HepG2 (cell line): ENCODE results near the gene SSH3.

Source experiments
- EZH2 ChIP-seq: conservative IDR thresholded peaks from 2 replicates; pipeline ENCODE4 v1.6.1; 2012; ENCODE audit warnings: mild to moderate bottlenecking, low read depth, low read length, moderate library complexity
- GPN1 ChIP-seq: sonication (generic); formaldehyde crosslinking; IDR thresholded peaks from 2 replicates; pipeline ENCODE4 v1.5.1; 2020; ENCODE audit warnings: missing genetic modification reagents, borderline replicate concordance
- KDM3A ChIP-seq: IDR thresholded peaks from 2 replicates; pipeline ENCODE4 v1.6.1; 2018; ENCODE audit warnings: low read depth, missing compliant biosample characterization
- KDM4B ChIP-seq: sonication (generic); formaldehyde crosslinking; IDR thresholded peaks from 2 replicates; pipeline ENCODE4 v1.4.0; 2020; ENCODE audit warnings: missing genetic modification reagents
- KLF6 ChIP-seq: IDR thresholded peaks from 2 replicates; pipeline ENCODE4 v1.8.0; 2016; ENCODE audit warnings: missing biosample characterization, missing genetic modification reagents
- NFIC ChIP-seq: IDR thresholded peaks from 2 replicates; pipeline ENCODE4 v1.6.1; 2012; ENCODE audit warnings: mild to moderate bottlenecking, low read length, inconsistent platforms
- NONO ChIP-seq, 2 experiments: fragments of 450-650 bp in 1 of 2; sonication (generic) in 1 of 2; formaldehyde crosslinking in 1 of 2; IDR thresholded peaks in 1 of 2; conservative IDR thresholded peaks in 1 of 2; 2 replicates each; pipeline versions ENCODE4 v1.6.1 to v1.8.0; 2017 to 2022; ENCODE audit warnings: mild to moderate bottlenecking in 1 of 2, missing genetic modification reagents in 1 of 2, moderate library complexity in 1 of 2
- RFX1 ChIP-seq: fragments of 450-650 bp; IDR thresholded peaks from 2 replicates; pipeline ENCODE4 v1.6.1; 2017
- SIN3A ChIP-seq: IDR thresholded peaks from 2 replicates; pipeline ENCODE4 v1.6.1; 2011; ENCODE audit warnings: low read depth, mild to moderate bottlenecking, control low read depth, low read length, borderline replicate concordance
- USF2 ChIP-seq, 2 experiments: sonication (generic) in 1 of 2; formaldehyde crosslinking in 1 of 2; IDR thresholded peaks; 2 replicates each; pipeline versions ENCODE4 v1.5.1 to v1.6.1; 2011 to 2020; ENCODE audit warnings: borderline replicate concordance in 1 of 2, low read depth in 1 of 2, low read length in 1 of 2, mild to moderate bottlenecking in 1 of 2, missing genetic modification reagents in 1 of 2, moderate library complexity in 1 of 2
- ZNF143 ChIP-seq: sonication (generic); formaldehyde crosslinking; IDR thresholded peaks from 2 replicates; pipeline ENCODE4 v1.4.0; 2020; ENCODE audit warnings: missing genetic modification reagents
- ZNF567 ChIP-seq: sonication (generic); formaldehyde crosslinking; IDR thresholded peaks from 2 replicates; pipeline ENCODE4 v1.8.1; 2023; ENCODE audit warnings: mild to moderate bottlenecking, missing genetic modification reagents, borderline replicate concordance
- TF ChIP-seq, protein P1 (sequence below): sonication (generic); formaldehyde crosslinking; IDR thresholded peaks from 2 replicates; pipeline ENCODE4 v1.4.0; 2020; ENCODE audit warnings: missing genetic modification reagents
- TF ChIP-seq, protein P2 (sequence below): sonication (generic); formaldehyde crosslinking; IDR thresholded peaks from 2 replicates; pipeline ENCODE4 v1.5.0; 2020; ENCODE audit warnings: missing genetic modification reagents

DNA sequence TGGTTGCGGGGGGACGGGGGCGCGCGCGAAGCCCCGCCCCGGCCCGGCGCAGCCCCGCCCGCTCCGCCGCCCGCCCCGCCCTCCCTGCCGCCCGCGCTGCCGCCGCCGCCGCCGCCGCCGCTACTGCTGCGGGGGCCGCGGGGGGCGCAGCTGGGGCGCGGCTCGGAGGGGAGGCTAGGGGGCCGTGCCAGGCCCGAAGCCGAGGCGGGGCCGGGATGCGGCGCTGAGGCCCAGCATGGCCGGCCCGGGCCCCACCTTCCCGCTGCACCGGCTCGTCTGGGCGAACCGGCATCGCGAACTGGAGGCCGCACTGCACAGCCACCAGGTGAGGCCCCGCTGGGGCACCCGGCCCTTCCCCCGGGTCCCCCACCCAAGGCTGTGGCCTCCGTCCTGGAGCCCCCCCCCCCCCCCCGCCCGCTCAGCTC, 14.1 kb upstream of the SSH3 start, which contains the start of gene ANKRD13D:
- TF ChIP-seq RFX1 (no peak), NONO (IDR thresholded peaks at IDR 0.05) (no peak), NONO (CRISPR knock-in tag; conservative IDR thresholded peaks at IDR 0.05) (no peak), ZNF143 (CRISPR knock-in tag) (no peak), SIN3A (no peak), KDM3A (no peak), GPN1 (CRISPR knock-in tag) (no peak), NFIC (no peak), USF2 (IDR thresholded peaks at IDR 0.05; ENCODE audit: low read depth, low read length) (no peak), USF2 (CRISPR knock-in tag; IDR thresholded peaks at IDR 0.05; ENCODE audit: borderline replicate concordance) (no peak), ZNF567 (CRISPR knock-in tag) (no peak), KLF6 (CRISPR knock-in tag) (no peak), EZH2 (no peak), KDM4B (no peak)
- TF ChIP-seq, protein P1, sequence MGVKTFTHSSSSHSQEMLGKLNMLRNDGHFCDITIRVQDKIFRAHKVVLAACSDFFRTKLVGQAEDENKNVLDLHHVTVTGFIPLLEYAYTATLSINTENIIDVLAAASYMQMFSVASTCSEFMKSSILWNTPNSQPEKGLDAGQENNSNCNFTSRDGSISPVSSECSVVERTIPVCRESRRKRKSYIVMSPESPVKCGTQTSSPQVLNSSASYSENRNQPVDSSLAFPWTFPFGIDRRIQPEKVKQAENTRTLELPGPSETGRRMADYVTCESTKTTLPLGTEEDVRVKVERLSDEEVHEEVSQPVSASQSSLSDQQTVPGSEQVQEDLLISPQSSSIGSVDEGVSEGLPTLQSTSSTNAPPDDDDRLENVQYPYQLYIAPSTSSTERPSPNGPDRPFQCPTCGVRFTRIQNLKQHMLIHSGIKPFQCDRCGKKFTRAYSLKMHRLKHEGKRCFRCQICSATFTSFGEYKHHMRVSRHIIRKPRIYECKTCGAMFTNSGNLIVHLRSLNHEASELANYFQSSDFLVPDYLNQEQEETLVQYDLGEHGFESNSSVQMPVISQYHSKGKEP (CRISPR knock-in tag), result no peak
- TF ChIP-seq, protein P2, sequence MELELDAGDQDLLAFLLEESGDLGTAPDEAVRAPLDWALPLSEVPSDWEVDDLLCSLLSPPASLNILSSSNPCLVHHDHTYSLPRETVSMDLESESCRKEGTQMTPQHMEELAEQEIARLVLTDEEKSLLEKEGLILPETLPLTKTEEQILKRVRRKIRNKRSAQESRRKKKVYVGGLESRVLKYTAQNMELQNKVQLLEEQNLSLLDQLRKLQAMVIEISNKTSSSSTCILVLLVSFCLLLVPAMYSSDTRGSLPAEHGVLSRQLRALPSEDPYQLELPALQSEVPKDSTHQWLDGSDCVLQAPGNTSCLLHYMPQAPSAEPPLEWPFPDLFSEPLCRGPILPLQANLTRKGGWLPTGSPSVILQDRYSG, result no peak
